SK-N-SH treated with all-trans-retinoic acid at 6 μM for 48 hours (cell line): ENCODE data around the gene SNTN.

ENCODE experiments used
- ATAC-seq: fragments of 200-7000 bp; cut with Tn5 transposase; 3 replicates; pipeline ENCODE4 v1.9.1; 2020; ENCODE audit warnings: mild to moderate bottlenecking, moderate library complexity
- BACH2 ChIP-seq: fragments of 250-450 bp; sonication (Bioruptor Pico); IDR thresholded peaks from 2 replicates; pipeline ENCODE4 v1.9.0; 2021; ENCODE audit warnings: mild to moderate bottlenecking, borderline replicate concordance
- CREB5 ChIP-seq: fragments of 250-450 bp; sonication (Bioruptor Pico); IDR thresholded peaks from 2 replicates; pipeline ENCODE4 v1.5.1; 2020; ENCODE audit warnings: low read depth, mild to moderate bottlenecking, moderate library complexity
- CSDC2 ChIP-seq: fragments of 250-450 bp; sonication (Bioruptor Pico); IDR thresholded peaks from 2 replicates; pipeline ENCODE4 v1.5.0; 2020; ENCODE audit warnings: mild to moderate bottlenecking, moderate library complexity
- CSRNP3 ChIP-seq: fragments of 250-450 bp; sonication (Bioruptor Pico); IDR thresholded peaks from 2 replicates; pipeline ENCODE4 v1.5.1; 2021; ENCODE audit warnings: mild to moderate bottlenecking, moderate library complexity
- ESRRG ChIP-seq: fragments of 250-450 bp; sonication (Bioruptor Pico); IDR thresholded peaks from 2 replicates; pipeline ENCODE4 v1.6.1; 2021; ENCODE audit warnings: mild to moderate bottlenecking
- GLIS3 ChIP-seq: fragments of 250-450 bp; sonication (Bioruptor Pico); IDR thresholded peaks from 2 replicates; pipeline ENCODE4 v1.5.0; 2020; ENCODE audit warnings: mild to moderate bottlenecking, moderate library complexity
- ISL1 ChIP-seq: fragments of 250-450 bp; sonication (Bioruptor Pico); IDR thresholded peaks from 2 replicates; pipeline ENCODE4 v2.1.2; 2022; ENCODE audit warnings: mild to moderate bottlenecking, moderate library complexity
- OSR1 ChIP-seq: fragments of 250-450 bp; sonication (Bioruptor Pico); IDR thresholded peaks from 2 replicates; pipeline ENCODE4 v1.8.0; 2022; ENCODE audit warnings: moderate library complexity, mild to moderate bottlenecking, inconsistent platforms
- PATZ1 ChIP-seq: fragments of 250-450 bp; sonication (Bioruptor Pico); IDR thresholded peaks from 2 replicates; pipeline ENCODE4 v1.8.0; 2020; ENCODE audit warnings: mild to moderate bottlenecking, moderate library complexity, borderline replicate concordance
- POU6F1 ChIP-seq: fragments of 250-450 bp; sonication (Bioruptor Pico); IDR thresholded peaks from 2 replicates; pipeline ENCODE4 v1.8.0; 2021; ENCODE audit warnings: low read depth, mild to moderate bottlenecking, moderate library complexity, borderline replicate concordance
- PPARA ChIP-seq: fragments of 250-450 bp; sonication (Bioruptor Pico); IDR thresholded peaks from 2 replicates; pipeline ENCODE4 v1.5.0; 2020; ENCODE audit warnings: mild to moderate bottlenecking, borderline replicate concordance
- RARB ChIP-seq: fragments of 250-450 bp; sonication (Bioruptor Pico); IDR thresholded peaks from 2 replicates; pipeline ENCODE4 v1.8.0; 2021; ENCODE audit warnings: mild to moderate bottlenecking, moderate library complexity
- SNAI2 ChIP-seq: fragments of 250-450 bp; sonication (Bioruptor Pico); IDR thresholded peaks from 2 replicates; pipeline ENCODE4 v1.5.0; 2020; ENCODE audit warnings: mild to moderate bottlenecking, moderate library complexity
- TCF4 ChIP-seq: fragments of 250-450 bp; sonication (Bioruptor Pico); IDR thresholded peaks from 2 replicates; pipeline ENCODE4 v1.8.0; 2021; ENCODE audit warnings: mild to moderate bottlenecking, moderate library complexity, borderline replicate concordance
- TOX ChIP-seq: fragments of 250-450 bp; sonication (Bioruptor Pico); IDR thresholded peaks from 2 replicates; pipeline ENCODE4 v1.8.0; 2021; ENCODE audit warnings: mild to moderate bottlenecking, moderate library complexity, borderline replicate concordance
- TSHZ2 ChIP-seq: fragments of 250-450 bp; sonication (Bioruptor Pico); IDR thresholded peaks from 2 replicates; pipeline ENCODE4 v1.5.0; 2020; ENCODE audit warnings: mild to moderate bottlenecking, moderate library complexity
- ZC3H10 ChIP-seq: fragments of 250-450 bp; sonication (Bioruptor Pico); IDR thresholded peaks from 2 replicates; pipeline ENCODE4 v1.5.1; 2021; ENCODE audit warnings: mild to moderate bottlenecking, moderate library complexity
- ZFP3 ChIP-seq: fragments of 250-450 bp; sonication (Bioruptor Pico); IDR thresholded peaks from 2 replicates; pipeline ENCODE4 v1.5.0; 2020; ENCODE audit warnings: mild to moderate bottlenecking, moderate library complexity
- ZFP30 ChIP-seq: fragments of 450-650 bp; formaldehyde crosslinking; IDR thresholded peaks from 2 replicates; pipeline ENCODE4 v1.5.0; 2022; ENCODE audit warnings: mild to moderate bottlenecking, moderate library complexity
- ZNF565 ChIP-seq: fragments of 450-650 bp; formaldehyde crosslinking; conservative IDR thresholded peaks from 2 replicates; pipeline ENCODE4 v1.5.0; 2020; ENCODE audit warnings: low read depth, mild to moderate bottlenecking, moderate library complexity
- ZNF70 ChIP-seq: fragments of 450-650 bp; formaldehyde crosslinking; IDR thresholded peaks from 2 replicates; pipeline ENCODE4 v1.5.0; 2020; ENCODE audit warnings: mild to moderate bottlenecking, moderate library complexity
- ZNF8 ChIP-seq: fragments of 450-650 bp; formaldehyde crosslinking; IDR thresholded peaks from 2 replicates; pipeline ENCODE4 v1.5.0; 2020; ENCODE audit warnings: mild to moderate bottlenecking, moderate library complexity

The SNTN gene

GRCh38 chr3:63684081-63684480 lies 31.6 kb downstream of the SNTN start:
- TF ChIP-seq ISL1 (CRISPR knock-in tag) (no peak), ESRRG (no peak), TSHZ2 (CRISPR knock-in tag) (no peak), ZNF565 (no peak), POU6F1 (CRISPR knock-in tag) (no peak), BACH2 (CRISPR knock-in tag) (no peak), ZC3H10 (CRISPR knock-in tag) (no peak), ZFP30 (CRISPR knock-in tag) (no peak), SNAI2 (CRISPR knock-in tag) (no peak), RARB (CRISPR knock-in tag) (no peak), PPARA (CRISPR knock-in tag) (no peak), CSDC2 (CRISPR knock-in tag) (no peak), OSR1 (no peak)
- no peak for ATAC-seq

- ATAC-seq, result no peak
- no peak for TF ChIP-seq GLIS3 (CRISPR knock-in tag)
- no peak for TF ChIP-seq CSRNP3 (CRISPR knock-in tag)
- TF ChIP-seq ZNF8 (CRISPR knock-in tag), result no peak
- TF ChIP-seq TSHZ2 (CRISPR knock-in tag), result no peak
- no peak for TF ChIP-seq ZNF70 (CRISPR knock-in tag)
- no peak for TF ChIP-seq PATZ1 (CRISPR knock-in tag)
- TF ChIP-seq CREB5, result no peak
- TF ChIP-seq ZFP3 (CRISPR knock-in tag), result no peak
- TF ChIP-seq CSDC2 (CRISPR knock-in tag), result no peak
- no peak for TF ChIP-seq OSR1
- no peak for TF ChIP-seq PPARA (CRISPR knock-in tag)
- TF ChIP-seq ISL1 (CRISPR knock-in tag), result no peak
- TF ChIP-seq TOX, result no peak
- TF ChIP-seq ZFP30 (CRISPR knock-in tag), result no peak
- no peak for TF ChIP-seq ZNF565
- TF ChIP-seq POU6F1 (CRISPR knock-in tag), result no peak
- TF ChIP-seq TCF4, result no peak
- no peak for TF ChIP-seq RARB (CRISPR knock-in tag)
- TF ChIP-seq SNAI2 (CRISPR knock-in tag), result no peak
- TF ChIP-seq, all 23 proteins: peak for 0
Observed at GRCh38 chr3:63685340-63685739, 32.9 kb downstream of the SNTN start.
